Thymus (tissue), 11 donors: ENCODE measurements around the gene CD300LF. TPM values are rescaled to one million over a fixed set of nuclear protein-coding genes. Genes with fewer than 3 reads are reported as not detected.
A peak's percentile ranks its signal among the peaks of the same experiment; 100 is the strongest.

ENCODE experiments used
- DNase-seq, 9 donors: peaks; one replicate each; pipeline ENCODE4 v3.0.0-alpha.2; 2013; ENCODE audit warnings: low spot score in 9 of 9, low read depth in 6 of 9, missing footprints in 1 of 9
- H3K27ac ChIP-seq, 2 donors: one replicate each; pipeline ENCODE4 v1.5.1; 2013; ENCODE audit warnings: control low read depth in 1 of 2, low read depth in 1 of 2, low read length in 1 of 2, mild to moderate bottlenecking in 1 of 2, moderate library complexity in 1 of 2
- H3K27me3 ChIP-seq, 2 donors: one replicate each; pipeline ENCODE4 v1.5.1; 2013; ENCODE audit warnings: low read length in 1 of 2; ENCODE audit not compliant: control insufficient read depth in 2 of 2, insufficient read depth in 1 of 2
- H3K36me3 ChIP-seq, 2 donors: one replicate each; pipeline ENCODE4 v1.5.1; 2013; ENCODE audit warnings: low read length in 1 of 2, mild to moderate bottlenecking in 1 of 2, moderate library complexity in 1 of 2; ENCODE audit not compliant: control insufficient read depth in 2 of 2, insufficient read depth in 2 of 2
- H3K4me1 ChIP-seq, 2 donors: one replicate each; pipeline ENCODE4 v1.5.1; 2013; ENCODE audit warnings: low read length in 2 of 2; ENCODE audit not compliant: control insufficient read depth in 2 of 2, insufficient read depth in 2 of 2
- H3K4me3 ChIP-seq, 2 donors: one replicate each; pipeline ENCODE4 v1.5.1; 2013; ENCODE audit warnings: low read length in 2 of 2, control low read depth in 1 of 2, mild to moderate bottlenecking in 1 of 2
- H3K9me3 ChIP-seq, 2 donors: one replicate each; pipeline ENCODE4 v1.5.1; 2013; ENCODE audit warnings: low read length in 1 of 2, mild to moderate bottlenecking in 1 of 2; ENCODE audit not compliant: control insufficient read depth in 2 of 2, insufficient read depth in 1 of 2
- WGBS: extraction: QIAGEN DNeasy Blood & Tissue Kit; methylation state at CpG from one replicate; pipeline ENCODE4 v1.1.7; 2013; 5-methylcytosine and 5-hydroxymethylcytosine counted together
- polyA plus RNA-seq: library from polyadenylated mRNA; stranded (reverse); fragments of 200-250 nt; gene quantifications from one replicate; pipeline ENCODE4 v1.2.3, GENCODE V29; 2013
- total RNA-seq: library from RNA; stranded (reverse); fragments of 120-200 nt; gene quantifications from one replicate; pipeline ENCODE4 v1.2.4, GENCODE V29; 2013
- donor health status: healthy.

Gene CD300LF
- total and polyA plus RNA-seq, 2 donors = 3.4 to 6.0 TPM

GRCh38 chr17:74749279-74750038 is 36.7 kb upstream of the CD300LF start:
- WGBS = 1% methylated on average over 46 of the region's 46 CpGs
- DNase-seq = peak in 2 of 9 donors; percentile 34 to 56
- Histone ChIP-seq H3K27me3 (peaks cover 0 to 4% of the 10 kb centered on the region in 2 donors), H3K9me3 (peaks cover 0 to 6% of the 10 kb centered on the region in 2 donors), H3K27ac (peak overlapping the region; percentile 60 to 87), H3K4me3 (peak overlapping the region; percentile 87 to 94), H3K36me3 (peaks cover 3 to 17% of the 10 kb centered on the region in 2 donors), H3K4me1 (peaks cover 36 to 56% of the 10 kb centered on the region in 2 donors)

- DNase-seq = peak in 8 of 9 donors; percentile 56 to 95 (median 86)
- Histone ChIP-seq H3K27ac (peak within 1 kb of the TSS; percentile 74 to 87), H3K27me3 (peaks cover 0 to 4% of the 10 kb centered on the region in 2 donors), H3K36me3 (peaks cover 3 to 17% of the 10 kb centered on the region in 2 donors), H3K9me3 (peaks cover 0 to 6% of the 10 kb centered on the region in 2 donors), H3K4me1 (peaks cover 41 to 62% of the 10 kb centered on the region in 2 donors), H3K4me3 (peak within 1 kb of the TSS; percentile 87 to 94)
- WGBS = under 1% methylated on average over 90 of the region's 90 CpGs
These were observed 36.0 kb upstream of the CD300LF start, which contains the start of gene NHERF1 for GRCh38 chr17:74748529-74749278. TSS of gene NHERF1 (plus strand) at chr17:74748628. CDS start at chr17:74748847, 219 bp downstream.

GRCh38 chr17:74748279-74748528 is 35.5 kb upstream of the CD300LF start:
- WGBS = under 1% methylated on average over 34 of the region's 34 CpGs
- peaks cover 3 to 14% of the 10 kb centered on the region in 2 donors for H3K36me3 ChIP-seq
- peaks cover 43 to 67% of the 10 kb centered on the region in 2 donors for H3K4me1 ChIP-seq
- DNase-seq = no peak
- H3K4me3 ChIP-seq = peak overlapping the region; percentile 87 to 94
- peaks cover 0 to 4% of the 10 kb centered on the region in 2 donors for H3K27me3 ChIP-seq
- H3K27ac ChIP-seq = peak overlapping the region; percentile 66 to 86
- peaks cover 0 to 6% of the 10 kb centered on the region in 2 donors for H3K9me3 ChIP-seq

DNA sequence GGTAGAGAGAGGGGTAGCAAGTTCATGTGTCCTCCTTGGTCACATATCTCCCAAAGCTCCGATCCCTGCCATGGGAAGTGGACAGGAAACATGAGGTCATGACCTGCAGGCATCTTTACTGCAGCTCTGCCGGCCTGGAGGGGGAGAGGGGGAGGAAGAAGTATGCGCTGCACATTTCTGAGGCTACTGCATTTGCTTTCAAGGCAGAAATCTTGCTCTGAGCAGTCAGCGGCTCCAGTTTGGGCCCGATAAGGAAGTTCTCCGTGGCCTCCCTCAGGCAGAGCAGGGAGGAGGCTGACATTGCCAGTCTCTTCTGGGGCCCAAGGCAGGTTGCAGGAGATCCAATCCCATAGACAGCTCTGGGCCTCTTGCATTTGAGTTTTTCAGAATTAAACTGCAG is 34.2 kb upstream of the CD300LF start:
- DNase-seq = no peak
- Histone ChIP-seq H3K9me3 (peaks cover 0 to 6% of the 10 kb centered on the region in 2 donors), H3K27ac (peak overlapping the region; percentile 40 to 55), H3K27me3 (peaks cover 0 to 4% of the 10 kb centered on the region in 2 donors), H3K36me3 (peaks cover 0 to 8% of the 10 kb centered on the region in 2 donors), H3K4me3 (no peak overlapping the region), H3K4me1 (peaks cover 50 to 71% of the 10 kb centered on the region in 2 donors)
- WGBS = 45% methylated on average over 6 of the region's 6 CpGs

DNA sequence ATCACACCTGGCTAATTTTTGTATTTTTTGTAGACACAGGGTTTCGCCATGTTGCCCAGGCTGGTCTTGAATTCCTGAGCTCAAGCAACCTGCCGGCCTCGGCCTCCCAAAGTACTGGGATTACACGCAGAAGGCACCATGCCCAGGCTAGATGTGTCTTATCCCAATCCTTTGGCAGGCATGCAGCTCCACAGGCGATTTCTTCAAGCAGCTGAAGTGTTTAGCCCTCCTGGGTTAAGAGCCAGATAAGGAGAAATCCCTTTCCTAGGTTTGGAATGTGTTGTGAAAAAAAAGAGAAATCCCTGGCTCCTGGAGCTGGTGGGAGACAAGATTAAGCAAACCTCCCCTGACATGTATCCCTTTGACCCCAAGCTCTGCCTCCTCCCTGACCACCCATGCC is 33.7 kb upstream of the CD300LF start:
- 95% methylated on average over 5 of the region's 5 CpGs for WGBS
- H3K9me3 ChIP-seq = peaks cover 0 to 1% of the 10 kb centered on the region in 2 donors
- no peak for DNase-seq
- no peak overlapping the region for H3K4me3 ChIP-seq
- H3K4me1 ChIP-seq = peaks cover 51 to 71% of the 10 kb centered on the region in 2 donors
- H3K36me3 ChIP-seq = peaks cover 0 to 8% of the 10 kb centered on the region in 2 donors
- peak overlapping the region in 1 of 2 donors; percentile 40 for H3K27ac ChIP-seq
- H3K27me3 ChIP-seq = peaks cover 0 to 4% of the 10 kb centered on the region in 2 donors

DNA sequence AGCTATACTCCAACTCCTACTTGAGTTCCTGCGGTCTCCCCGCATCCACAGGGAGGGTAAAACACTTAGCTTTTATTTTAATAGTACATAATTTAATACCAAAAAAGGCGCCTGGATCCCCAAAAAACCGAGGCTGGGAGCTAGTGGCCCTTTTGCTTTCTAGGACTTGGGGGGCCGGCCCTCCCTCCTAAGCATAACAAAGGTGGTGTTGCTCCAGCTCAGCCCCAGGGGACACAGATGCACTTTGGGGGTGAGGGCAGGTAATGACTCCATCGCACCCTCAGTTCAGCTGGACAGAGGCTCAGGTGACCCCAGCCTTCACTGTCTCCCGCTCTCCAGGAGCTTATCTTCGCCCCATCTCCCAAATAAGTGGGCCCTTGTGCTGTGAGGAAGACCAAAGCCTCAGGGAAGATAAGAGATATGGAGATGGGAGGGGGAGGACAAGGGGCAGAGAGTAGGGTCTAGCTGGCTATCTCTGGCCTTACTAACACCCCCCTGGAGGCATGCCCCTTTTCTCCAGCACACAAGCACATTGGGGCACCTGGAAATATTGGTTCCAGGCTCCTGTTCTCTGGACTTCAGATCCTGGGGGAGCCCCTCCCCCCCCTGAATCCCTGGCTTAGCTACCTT is 32.9 kb upstream of the CD300LF start:
- H3K4me1 ChIP-seq = peaks cover 45 to 71% of the 10 kb centered on the region in 2 donors
- H3K9me3 ChIP-seq = no peaks in the 10 kb centered on the region
- 97% methylated on average over 8 of the region's 8 CpGs for WGBS
- H3K36me3 ChIP-seq = peaks cover 0 to 12% of the 10 kb centered on the region in 2 donors
- no peak for DNase-seq
- H3K27me3 ChIP-seq = peaks cover 0 to 4% of the 10 kb centered on the region in 2 donors
- H3K4me3 ChIP-seq = no peak overlapping the region
- no peak overlapping the region for H3K27ac ChIP-seq

- Histone ChIP-seq H3K4me3 (no peak overlapping the region), H3K27ac (no peak overlapping the region), H3K4me1 (peaks cover 41 to 71% of the 10 kb centered on the region in 2 donors), H3K9me3 (no peaks in the 10 kb centered on the region), H3K36me3 (peaks cover 0 to 12% of the 10 kb centered on the region in 2 donors), H3K27me3 (peaks cover 0 to 4% of the 10 kb centered on the region in 2 donors)
- peak in 5 of 9 donors; percentile 21 to 74 (median 70) for DNase-seq
- WGBS = 67% methylated on average over 24 of the region's 24 CpGs
These were observed 32.2 kb upstream of the CD300LF start for GRCh38 chr17:74744714-74745547.

GRCh38 chr17:74744349-74744713 is 31.6 kb upstream of the CD300LF start:
- Histone ChIP-seq H3K4me3 (no peak overlapping the region), H3K27me3 (peaks cover 0 to 2% of the 10 kb centered on the region in 2 donors), H3K36me3 (peaks cover 0 to 12% of the 10 kb centered on the region in 2 donors), H3K27ac (no peak overlapping the region), H3K9me3 (no peaks in the 10 kb centered on the region), H3K4me1 (peaks cover 42 to 76% of the 10 kb centered on the region in 2 donors)
- no peak for DNase-seq
- WGBS = 53% methylated on average over 2 of the region's 2 CpGs
